K562 treated with DMSO at 1 percent for 4 hours (cell line): ENCODE results near the gene MRI1. TPM values are rescaled to one million over a fixed set of nuclear protein-coding genes. Genes with fewer than 3 reads are reported as not detected.

Experiments used
- total RNA-seq: library from RNA; unstranded; fragments of 300-600 nt; gene quantifications from 2 replicates; pipeline ENCODE4 v1.2.3, GENCODE V29; 2022; ENCODE audit not compliant: insufficient read depth

Gene MRI1
- 24.1 and 34.3 TPM in 2 replicates for total RNA-seq

DNA sequence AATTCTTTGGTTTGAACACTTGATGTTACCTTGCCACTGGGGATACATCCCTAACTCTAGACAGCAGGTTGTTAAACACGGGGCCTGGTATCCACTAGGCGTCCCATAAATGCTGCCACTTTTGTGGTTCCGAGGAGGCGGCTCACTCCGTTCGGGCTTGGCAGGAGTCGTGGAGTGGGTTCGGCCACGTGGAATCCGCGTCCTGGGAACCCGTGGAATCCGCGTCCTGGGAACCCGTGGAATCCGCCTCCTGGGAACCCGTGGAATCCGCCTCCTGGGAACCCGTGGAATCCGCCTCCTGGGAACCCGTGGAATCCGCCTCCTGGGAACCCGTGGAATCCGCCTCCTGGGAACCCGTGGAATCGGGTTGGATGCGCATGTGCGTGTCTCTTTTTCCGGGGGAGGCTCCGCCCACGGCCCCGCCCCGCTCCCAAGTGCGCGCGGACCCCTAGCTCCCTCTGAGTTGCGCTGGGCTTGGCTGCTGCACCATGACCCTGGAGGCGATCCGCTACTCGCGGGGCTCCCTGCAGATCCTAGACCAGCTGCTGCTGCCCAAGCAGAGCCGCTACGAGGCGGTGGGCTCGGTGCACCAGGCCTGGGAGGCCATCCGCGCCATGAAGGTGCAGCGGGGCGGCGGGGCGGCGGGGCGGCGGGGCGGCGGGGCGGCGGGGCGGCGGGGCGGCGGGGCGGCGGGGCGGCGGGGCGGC is at the start of gene MRI1:
Gene MRI1, plus strand, starts transcription at position 422 of the 707 bp plus-strand sequence. Its CDS starts 67 bp downstream, at position 489.

DNA sequence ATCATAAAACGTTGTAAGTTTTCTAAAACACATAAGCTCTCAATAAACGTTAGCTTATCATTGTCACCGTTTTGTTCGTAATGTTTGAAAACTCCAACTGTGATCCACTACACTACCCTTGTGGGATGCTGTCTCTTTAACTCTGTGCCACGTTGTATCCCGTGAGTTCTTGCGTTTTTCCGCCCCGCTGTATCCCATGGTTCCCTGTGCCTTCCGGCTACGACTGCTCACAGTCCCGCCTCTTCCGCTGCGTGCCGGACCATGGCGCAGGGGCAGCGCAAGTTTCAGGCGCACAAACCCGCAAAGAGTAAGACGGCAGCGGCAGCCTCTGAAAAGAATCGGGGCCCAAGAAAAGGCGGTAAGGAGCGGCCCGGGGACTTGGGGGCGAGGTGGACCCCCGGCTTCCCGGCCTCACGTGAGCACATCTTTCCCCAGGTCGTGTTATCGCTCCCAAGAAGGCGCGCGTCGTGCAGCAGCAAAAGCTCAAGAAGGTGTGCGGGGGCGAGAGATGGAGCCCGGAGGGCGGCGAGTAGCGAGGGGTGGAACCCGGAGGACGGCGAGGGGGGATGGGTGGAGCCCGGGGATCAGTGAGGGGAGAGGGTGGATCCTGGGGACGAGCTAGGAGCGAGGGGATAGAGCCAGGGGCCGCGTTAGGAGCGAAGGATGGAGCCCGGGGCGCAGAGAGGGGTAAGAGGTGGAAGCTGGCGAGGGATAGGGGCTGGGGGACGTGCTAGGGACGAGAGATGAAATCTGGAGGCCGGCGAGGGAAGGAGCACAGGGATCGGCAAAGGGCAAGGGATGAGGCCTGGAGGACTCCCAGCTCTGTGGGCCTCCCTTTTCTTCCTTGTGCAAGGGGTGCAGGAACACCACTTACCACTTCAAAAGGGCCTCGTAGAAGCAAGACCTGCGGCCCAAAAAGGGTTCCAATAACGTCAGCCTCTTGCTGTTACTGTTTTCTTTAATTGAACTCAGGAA is 10.2 kb downstream of the MRI1 start, which contains the start of gene C19orf53:
Gene C19orf53, plus strand, starts transcription at position 240 of the 975 bp plus-strand sequence. Its CDS starts 22 bp downstream, at position 262.

DNA sequence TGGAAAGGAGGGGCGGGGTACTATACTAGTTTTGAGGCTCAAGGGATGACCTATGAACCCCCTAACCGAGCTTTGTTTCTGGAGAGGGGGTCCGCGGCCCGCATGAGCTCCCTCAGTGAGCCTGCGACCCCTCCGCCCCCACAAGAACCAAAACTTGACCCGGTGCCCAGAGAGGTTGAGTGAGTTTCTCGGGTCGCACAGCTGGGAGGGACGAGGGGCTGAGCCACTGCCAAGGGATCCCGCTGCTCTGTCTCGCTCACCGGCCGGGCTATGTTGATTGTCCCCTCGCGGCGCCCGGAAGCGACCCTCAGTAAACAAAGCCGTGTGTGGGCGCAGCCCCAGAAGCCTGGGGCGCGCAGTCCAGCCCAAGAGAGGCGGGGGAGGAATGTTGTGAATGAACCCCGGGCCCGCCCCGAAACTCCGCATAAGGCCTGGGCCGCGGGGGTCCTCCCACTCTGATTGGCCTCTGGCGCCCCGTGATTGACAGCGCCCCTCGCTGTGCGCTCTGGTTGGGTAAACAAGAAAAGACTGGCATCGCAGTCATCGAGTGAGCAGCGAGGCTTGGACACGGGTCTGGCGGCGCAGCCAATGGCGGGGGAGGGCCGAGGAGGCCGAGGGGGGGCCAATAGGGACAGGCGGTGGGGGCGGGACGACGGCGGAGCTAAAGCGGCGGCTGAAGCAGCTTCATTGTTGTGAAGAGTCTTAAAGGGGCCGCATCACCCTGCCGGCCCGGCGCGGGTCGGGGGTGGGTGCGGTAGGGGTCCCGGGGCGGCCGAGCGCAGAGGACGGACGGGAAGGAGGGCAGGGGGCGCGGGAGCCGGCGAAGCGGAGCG is 30.7 kb downstream of the MRI1 start, which contains the start of gene ZSWIM4:
Gene ZSWIM4, plus strand, starts transcription at position 687 of the 833 bp plus-strand sequence. CDS start 206 bp downstream, outside the sequence.

Other genes with a start within 250 kb of the MRI1 start
- gene C19orf53, start 9.9 kb downstream of the MRI1 start, total RNA-seq = 122 and 125 TPM in 2 replicates
- gene ZSWIM4, start 30.9 kb downstream of the MRI1 start, total RNA-seq = 7.2 and 11.3 TPM in 2 replicates
- not detected in 2 replicates for gene NANOS3, start 112.6 kb downstream of the MRI1 start, total RNA-seq
- 6.6 and 9.7 TPM in 2 replicates for gene BRME1, start 141.6 kb downstream of the MRI1 start, total RNA-seq
- gene CC2D1A, start 141.7 kb downstream of the MRI1 start, total RNA-seq = 26.0 and 35.1 TPM in 2 replicates
- gene PODNL1, start 173.9 kb downstream of the MRI1 start, total RNA-seq = 0.74 and 2.7 TPM in 2 replicates
- gene DCAF15, start 188.0 kb downstream of the MRI1 start, total RNA-seq = 54.7 and 55.8 TPM in 2 replicates
- gene RFX1, start 241.8 kb downstream of the MRI1 start, total RNA-seq = 7.1 and 24.9 TPM in 2 replicates